Stimulated activated CD8-positive, alpha-beta memory T cell treated with anti-CD3 and anti-CD28 coated beads, Interleukin-12 subunit alpha, Interleukin-12 subunit beta, amount 100 ng/mL, for 24 hours (primary cell): ENCODE data around the gene MMP2.

Experiments
- DNase-seq: peaks from one replicate; pipeline ENCODE4 v3.0.0-alpha.2; 2020; ENCODE audit errors: extremely low read depth

The MMP2 gene

GRCh38 chr16:55494994-55495421 is 16.0 kb downstream of the MMP2 start:
- no peak for DNase-seq

- no peak for DNase-seq
Observed at GRCh38 chr16:55495616-55496289, 16.8 kb downstream of the MMP2 start.

GRCh38 chr16:55496509-55497145 is 17.6 kb downstream of the MMP2 start:
- no peak for DNase-seq

GRCh38 chr16:55497558-55497957 is 18.6 kb downstream of the MMP2 start:
- DNase-seq: no peak

- no peak for DNase-seq
Observed at GRCh38 chr16:55498101-55498500, 19.1 kb downstream of the MMP2 start.

- no peak for DNase-seq
Observed at GRCh38 chr16:55499281-55499680, 20.3 kb downstream of the MMP2 start.

DNA sequence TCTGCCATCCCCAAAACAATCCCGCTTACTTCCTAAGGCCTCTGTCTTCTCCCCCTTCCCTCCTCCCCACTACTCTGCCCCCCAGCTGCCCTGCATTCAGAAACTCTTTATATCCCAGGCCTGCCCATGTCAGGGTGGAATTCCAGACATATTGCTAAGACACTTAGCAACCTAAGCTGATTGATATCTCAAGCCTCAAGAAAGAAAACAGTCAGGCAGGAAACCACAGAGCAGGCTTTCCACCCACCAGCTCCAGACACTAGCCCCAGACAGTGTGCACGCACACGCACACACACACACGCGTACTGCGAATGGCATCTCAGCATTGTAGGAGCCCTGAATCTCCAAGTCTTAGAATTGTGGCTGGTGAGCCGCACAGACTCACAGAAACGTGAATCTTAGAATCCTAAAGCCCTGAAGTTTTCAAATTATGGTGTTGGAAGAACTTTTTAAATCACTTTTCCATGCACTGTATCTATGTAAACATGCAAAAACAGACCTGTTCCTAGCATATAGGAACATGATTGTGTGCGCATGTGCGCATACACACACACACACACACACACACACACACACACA is 21.0 kb downstream of the MMP2 start:
- DNase-seq: no peak

- DNase-seq: no peak
Observed at GRCh38 chr16:55500530-55501011, 21.6 kb downstream of the MMP2 start.

- no peak for DNase-seq
Observed at GRCh38 chr16:55501549-55502322, 22.7 kb downstream of the MMP2 start.

DNA sequence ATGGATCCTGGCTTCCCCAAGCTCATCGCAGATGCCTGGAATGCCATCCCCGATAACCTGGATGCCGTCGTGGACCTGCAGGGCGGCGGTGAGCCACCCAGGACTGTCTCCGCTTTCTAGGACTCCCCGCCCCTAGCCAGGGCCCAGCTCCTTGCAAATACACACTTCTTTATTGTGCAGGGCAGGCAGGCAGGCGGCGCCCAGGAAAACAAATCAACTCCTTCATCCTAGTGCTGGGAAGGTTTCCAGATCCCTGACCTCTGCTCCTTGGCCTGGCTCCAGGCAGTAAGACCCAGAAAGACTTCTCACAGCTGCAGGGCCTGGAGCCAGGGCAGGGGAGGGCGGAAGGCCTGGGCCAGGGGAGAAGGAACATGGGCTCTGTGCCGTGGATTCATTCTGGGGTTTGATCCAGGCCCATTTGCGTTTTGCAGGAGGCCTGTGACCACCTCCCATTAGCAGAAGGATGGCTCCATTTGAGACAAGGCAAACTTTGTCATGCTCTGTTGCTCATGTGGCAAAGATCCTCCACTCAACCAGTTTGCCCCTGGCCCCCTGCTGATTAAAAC is 23.9 kb downstream of the MMP2 start:
- DNase-seq: no peak

DNA sequence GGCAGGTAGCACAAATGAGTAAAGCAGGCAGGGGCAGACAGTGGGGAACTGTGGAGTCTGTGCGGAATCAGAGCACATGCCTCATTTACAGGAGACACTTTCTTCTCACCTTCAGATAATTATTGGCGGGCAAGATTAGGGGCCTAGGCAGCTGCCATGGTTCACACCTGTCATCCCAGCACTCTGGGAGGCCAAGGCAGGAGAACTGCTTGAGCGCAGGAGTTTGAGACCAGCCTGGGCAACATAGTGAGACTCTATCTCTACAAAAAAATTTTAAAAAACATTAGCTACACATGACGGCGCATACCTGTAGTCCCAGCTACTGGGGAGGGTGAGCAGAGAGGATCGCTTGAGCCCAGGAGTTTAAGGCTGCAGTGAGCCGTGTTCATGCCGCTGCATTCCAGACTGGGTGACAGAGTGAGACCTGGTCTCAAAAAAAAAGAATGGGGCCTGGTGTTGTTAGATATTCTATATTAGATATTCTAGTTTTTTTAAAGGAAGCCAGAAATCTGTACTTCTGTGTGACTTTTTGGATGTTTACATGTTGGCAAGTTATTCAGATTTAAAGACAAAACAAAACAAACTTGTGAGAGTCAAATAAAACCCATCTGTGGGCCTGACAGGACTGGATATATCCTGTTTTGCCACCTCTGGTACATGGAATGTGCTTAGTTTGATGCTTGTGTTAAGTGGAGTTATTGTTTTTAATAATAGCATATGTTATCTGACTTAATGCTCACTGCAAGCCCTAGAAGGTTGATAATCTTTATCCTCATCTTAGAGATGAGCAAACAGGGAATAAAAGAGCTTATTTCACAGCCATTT is 24.9 kb downstream of the MMP2 start:
- no peak for DNase-seq

GRCh38 chr16:55505333-55506015 is 26.5 kb downstream of the MMP2 start:
- DNase-seq: no peak

GRCh38 chr16:55506083-55506482 is 27.1 kb downstream of the MMP2 start:
- DNase-seq: no peak

- no peak for DNase-seq
Observed at GRCh38 chr16:55506708-55507107, 27.7 kb downstream of the MMP2 start.

DNA sequence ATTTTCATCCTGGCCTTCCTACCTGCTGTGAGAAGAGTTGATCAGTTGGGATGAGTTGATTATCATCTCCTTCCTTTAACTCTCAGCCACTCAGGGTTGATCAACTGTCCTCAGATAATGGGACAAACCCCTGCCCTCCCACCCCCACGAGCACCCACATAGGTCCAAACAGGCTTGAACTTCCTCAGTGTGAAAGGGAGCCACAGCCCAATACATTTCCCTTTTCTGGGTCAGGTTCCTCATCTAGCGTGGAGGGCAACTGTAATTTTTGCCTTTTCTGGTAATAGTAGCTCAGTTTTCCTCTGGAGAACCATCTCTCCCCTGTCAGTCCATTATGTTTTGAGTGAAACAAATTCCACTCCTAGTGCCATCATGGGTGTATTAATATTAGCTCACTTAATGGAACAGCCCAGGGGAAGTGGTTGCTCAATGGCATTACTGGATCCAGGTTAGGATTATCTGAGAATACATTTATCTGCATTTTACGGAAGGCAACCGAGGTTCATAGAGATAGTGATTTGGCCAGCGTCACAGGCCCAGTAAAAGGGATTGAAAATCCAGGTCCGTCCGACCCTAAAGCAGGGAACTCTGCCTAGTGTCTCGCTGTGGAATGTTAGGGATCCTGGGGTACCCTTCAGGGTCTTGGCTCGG is 29.4 kb downstream of the MMP2 start:
- DNase-seq: no peak

GRCh38 chr16:55508941-55509931 is 30.2 kb downstream of the MMP2 start, which contains the start of gene LPCAT2:
Gene LPCAT2, plus strand, starts transcription at chr16:55509072. Its CDS starts 110 bp downstream, at chr16:55509182.
- peak; percentile 3 for DNase-seq

DNA sequence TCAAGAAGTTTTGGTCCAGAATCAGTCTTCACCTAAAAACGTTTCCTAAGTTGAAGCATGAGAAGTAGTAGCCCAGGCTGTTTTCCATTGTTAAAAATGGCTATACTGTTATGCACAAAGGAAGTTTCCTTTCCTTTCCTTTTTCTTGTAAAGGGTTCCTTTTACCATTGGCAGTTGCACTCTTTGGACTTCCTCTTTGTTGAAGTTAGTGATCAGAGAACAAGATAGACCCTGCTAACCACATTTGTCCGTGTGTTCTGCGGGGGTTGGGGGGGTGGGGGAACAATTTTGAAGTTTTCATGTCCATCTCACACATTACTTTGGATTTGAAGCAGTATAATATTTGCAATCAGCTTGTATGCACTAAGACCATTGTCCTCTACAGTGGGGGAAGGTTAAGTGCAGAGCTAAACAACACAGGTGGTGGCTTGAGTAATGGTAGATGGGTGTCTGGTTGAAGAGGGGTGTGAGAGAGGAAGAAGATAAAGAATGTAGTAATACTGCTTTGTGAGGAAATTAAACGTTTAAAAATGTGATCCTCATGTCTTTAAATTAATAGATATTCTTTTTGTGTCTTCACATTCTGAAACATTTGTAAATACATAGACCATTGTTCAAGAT is 31.3 kb downstream of the MMP2 start:
- no peak for DNase-seq

DNA sequence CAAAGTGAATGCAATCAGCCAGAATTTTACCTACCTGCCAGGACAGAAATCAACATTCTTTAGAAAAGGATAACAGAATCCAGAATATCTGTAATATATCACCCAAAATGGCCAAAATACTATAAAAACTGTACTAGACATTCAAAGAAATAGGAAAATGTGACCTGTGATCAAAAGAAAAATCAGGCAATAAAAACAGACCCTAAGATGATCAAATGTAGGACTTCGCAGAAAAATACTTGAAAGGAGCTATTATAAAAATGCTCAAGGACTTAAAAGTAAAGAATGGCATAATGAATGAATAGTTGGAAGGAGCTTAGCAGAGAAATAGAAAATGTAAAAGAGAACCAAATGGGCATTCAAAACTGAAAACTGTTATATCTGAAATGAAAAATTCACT is 33.9 kb downstream of the MMP2 start:
- no peak for DNase-seq
